ENCODE results near the gene PILRA.

PILRA gene

GRCh38 chr7:100394077-100394476, 20.8 kb downstream of the PILRA start:
- no peak for DNase-seq (ENCODE audit: low spot score)
- in situ Hi-C loops (cut with MboI; ENCODE audit: low sequenced_read_pairs, unreplicated experiment) = no loop called here
- no peak for TF ChIP-seq CTCF (IDR thresholded peaks at IDR 0.05; ENCODE audit: borderline replicate concordance, control extremely low read depth, extremely low read depth, insufficient read depth, missing control alignments)

- in situ Hi-C loops (cut with MboI; ENCODE audit: low sequenced_read_pairs, unreplicated experiment) = no loop called here
- DNase-seq (ENCODE audit: low spot score) = peak; percentile 75
- no peak for TF ChIP-seq CTCF (IDR thresholded peaks at IDR 0.05; ENCODE audit: borderline replicate concordance, control extremely low read depth, extremely low read depth, insufficient read depth, missing control alignments)
Measured at GRCh38 chr7:100396421-100396982, 23.2 kb downstream of the PILRA start.

DNA sequence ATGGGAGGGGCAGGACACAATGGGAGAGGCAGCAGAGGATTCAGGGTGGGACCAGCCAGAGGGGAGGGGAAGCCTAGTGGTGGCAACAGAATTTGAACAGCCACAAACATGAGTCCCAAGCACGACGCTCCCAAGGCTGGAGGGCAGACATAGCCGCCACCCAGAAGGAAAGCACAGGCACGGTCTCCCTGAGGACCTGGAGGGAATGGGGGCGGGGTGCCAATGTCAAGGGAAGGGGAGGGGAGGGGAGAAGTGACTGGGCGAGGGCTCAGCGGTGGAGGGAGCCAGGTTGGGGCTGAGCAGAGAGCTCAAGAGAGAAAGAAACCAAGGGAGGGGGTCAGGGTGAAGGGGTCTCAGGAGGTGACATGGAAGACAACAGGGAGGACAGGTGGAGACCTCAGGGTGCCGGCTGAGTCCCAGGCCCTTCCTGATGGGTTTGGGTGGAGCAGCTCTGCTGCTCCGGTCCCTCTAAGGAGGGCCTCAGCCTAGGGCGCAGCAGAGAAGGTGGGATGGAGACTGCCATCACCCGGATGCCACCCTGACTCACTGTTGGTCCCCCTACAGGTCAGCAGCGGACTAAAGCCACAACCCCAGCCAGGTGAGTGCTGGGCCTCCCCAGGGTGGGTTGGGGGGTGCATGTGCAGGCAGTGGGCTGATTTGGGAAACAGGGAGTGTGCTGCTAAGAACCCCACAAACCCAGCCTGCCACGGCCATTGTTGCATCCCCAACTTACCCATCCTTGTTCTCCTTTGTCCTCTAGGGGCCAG, 24.2 kb downstream of the PILRA start:
- DNase-seq (ENCODE audit: low spot score) = no peak
- TF ChIP-seq CTCF (IDR thresholded peaks at IDR 0.05; ENCODE audit: borderline replicate concordance, control extremely low read depth, extremely low read depth, insufficient read depth, missing control alignments) = no peak
- in situ Hi-C loops (cut with MboI; ENCODE audit: low sequenced_read_pairs, unreplicated experiment) = no loop called here

DNA sequence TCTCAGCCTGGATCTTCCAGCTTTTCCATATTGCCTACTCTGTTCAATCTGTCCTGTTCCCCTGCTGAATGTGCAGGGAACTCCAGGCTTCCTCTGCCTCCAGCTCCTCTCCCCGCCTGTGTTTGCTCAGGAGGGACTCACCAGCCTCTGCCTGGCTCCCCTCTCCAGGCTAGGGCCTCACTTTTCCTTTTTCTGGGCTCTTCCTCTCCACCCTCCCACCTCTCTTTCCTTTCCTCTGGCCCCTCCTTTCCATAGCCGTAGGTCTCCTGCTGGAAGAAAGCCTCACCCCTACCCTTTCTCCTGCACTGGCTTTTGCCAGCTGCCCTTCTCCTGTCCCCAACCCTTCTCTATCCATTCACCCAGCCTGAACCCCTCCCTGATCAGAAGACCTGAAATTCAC, 25.0 kb downstream of the PILRA start:
- no peak for TF ChIP-seq CTCF (IDR thresholded peaks at IDR 0.05; ENCODE audit: borderline replicate concordance, control extremely low read depth, extremely low read depth, insufficient read depth, missing control alignments)
- in situ Hi-C loops (cut with MboI; ENCODE audit: low sequenced_read_pairs, unreplicated experiment) = no loop called here
- DNase-seq (ENCODE audit: low spot score) = no peak

DNA sequence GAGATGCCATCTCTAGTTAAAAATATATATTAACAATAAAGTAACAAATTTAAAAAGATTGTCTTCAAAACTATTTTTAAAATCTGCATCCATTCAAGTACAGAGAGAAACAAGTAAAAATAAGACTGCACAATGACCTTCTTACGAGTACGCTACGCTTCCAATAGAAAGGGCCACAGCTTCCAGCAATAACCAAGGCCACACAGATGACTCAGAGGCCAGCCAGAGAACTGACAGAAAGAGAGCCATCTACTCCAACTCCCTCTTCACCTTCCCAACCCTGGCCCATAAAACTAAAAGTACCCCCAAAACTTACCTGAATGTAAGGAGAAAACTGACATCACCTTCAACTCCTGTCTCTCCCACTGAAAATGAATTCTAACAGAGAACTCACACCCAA, 26.8 kb downstream of the PILRA start:
- no peak for DNase-seq (ENCODE audit: low spot score)
- TF ChIP-seq CTCF (IDR thresholded peaks at IDR 0.05; ENCODE audit: borderline replicate concordance, control extremely low read depth, extremely low read depth, insufficient read depth, missing control alignments) = no peak
- in situ Hi-C loops (cut with MboI; ENCODE audit: low sequenced_read_pairs, unreplicated experiment) = loop anchor here (10.0 kb wide), 1 partner anchor 265 kb away; no protein-coding TSS in a partner anchor

DNA sequence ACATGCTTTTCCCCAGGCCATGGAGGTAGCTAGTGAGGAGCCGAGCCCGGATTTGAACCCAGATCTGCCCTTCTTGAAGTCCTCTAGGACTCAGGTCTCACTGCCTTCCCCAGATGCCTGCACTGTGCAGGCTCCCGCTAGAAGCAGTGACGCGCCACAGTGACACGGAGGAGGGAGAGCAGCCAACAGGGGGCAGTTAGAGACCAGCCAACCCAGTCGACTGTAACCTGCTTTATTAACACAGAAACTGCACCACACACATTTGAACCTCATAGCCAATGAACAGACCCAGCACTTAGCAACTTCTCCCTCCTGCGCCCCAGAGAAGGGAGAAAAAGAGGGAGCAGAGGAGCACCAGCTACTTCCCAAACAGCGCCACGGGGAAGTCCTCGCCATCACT, 27.4 kb downstream of the PILRA start:
- in situ Hi-C loops (cut with MboI; ENCODE audit: low sequenced_read_pairs, unreplicated experiment) = loop anchor here (10.0 kb wide), 1 partner anchor 266 kb away; no protein-coding TSS in a partner anchor
- DNase-seq (ENCODE audit: low spot score) = no peak
- no peak for TF ChIP-seq CTCF (IDR thresholded peaks at IDR 0.05; ENCODE audit: borderline replicate concordance, control extremely low read depth, extremely low read depth, insufficient read depth, missing control alignments)
